ENCODE data around the gene PIP4K2B.

The PIP4K2B gene

GRCh38 chr17:38777641-38778250, 21.6 kb downstream of the PIP4K2B start:
- no peak for DNase-seq

- DNase-seq = no peak
These were observed 26.1 kb downstream of the PIP4K2B start for GRCh38 chr17:38773258-38773657.

DNA sequence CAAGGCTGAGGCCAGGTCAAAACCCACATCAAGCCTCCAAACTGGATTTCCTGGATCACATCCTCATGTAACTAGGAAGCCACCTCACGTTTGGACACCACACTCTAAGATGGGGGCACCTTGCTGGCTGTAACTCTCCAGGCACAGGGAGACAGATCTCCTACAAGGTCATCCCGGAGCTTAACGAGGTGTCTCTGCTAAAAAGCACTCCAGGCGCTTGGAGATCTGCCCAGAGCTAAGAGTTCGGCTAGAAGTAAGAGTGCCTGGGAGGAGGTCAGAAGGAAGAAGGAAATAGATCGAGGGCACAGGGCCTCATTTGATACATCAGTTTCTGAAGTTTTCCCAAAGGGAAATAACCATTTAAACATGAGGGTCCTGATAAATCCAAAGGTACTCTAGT, 30.9 kb downstream of the PIP4K2B start:
- DNase-seq = no peak

GRCh38 chr17:38766341-38766740, 33.0 kb downstream of the PIP4K2B start:
- no peak for DNase-seq

DNA sequence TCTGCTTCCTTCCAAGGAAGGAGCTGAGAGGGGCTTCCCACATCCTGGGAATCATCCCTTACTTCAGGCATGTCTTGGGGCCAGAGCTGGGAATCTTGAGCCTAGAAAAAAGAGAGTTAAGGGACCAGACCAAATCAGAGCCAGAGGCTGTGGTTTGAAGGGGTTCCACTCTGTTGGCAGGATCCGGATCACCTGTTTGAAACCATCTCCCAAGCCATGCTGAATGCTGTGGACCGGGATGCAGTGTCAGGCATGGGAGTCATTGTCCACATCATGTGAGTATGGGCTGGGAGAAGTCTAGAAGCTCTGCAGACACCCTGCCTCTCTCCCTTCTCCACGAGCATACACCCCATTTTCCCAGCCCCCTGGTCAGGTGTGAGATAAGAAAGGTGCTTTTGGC, 37.1 kb downstream of the PIP4K2B start:
- no peak for DNase-seq

- DNase-seq = no peak
These were observed 37.7 kb downstream of the PIP4K2B start for GRCh38 chr17:38761612-38762011.

DNA sequence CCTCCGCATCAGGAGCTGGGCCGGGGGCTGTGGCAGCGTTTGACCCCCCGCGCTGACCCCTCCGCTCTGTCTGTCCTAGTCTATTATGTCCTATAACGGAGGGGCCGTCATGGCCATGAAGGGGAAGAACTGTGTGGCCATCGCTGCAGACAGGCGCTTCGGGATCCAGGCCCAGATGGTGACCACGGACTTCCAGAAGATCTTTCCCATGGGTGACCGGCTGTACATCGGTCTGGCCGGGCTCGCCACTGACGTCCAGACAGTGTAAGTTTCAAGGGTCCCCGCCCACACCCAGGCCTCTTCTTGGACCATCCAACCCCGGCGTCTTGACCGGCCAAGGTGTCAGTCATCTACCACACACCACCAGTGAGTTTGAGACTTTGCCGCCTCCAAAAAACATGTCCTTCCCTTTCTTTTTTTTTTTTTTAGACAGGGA, 46.3 kb downstream of the PIP4K2B start:
- DNase-seq = no peak

DNA sequence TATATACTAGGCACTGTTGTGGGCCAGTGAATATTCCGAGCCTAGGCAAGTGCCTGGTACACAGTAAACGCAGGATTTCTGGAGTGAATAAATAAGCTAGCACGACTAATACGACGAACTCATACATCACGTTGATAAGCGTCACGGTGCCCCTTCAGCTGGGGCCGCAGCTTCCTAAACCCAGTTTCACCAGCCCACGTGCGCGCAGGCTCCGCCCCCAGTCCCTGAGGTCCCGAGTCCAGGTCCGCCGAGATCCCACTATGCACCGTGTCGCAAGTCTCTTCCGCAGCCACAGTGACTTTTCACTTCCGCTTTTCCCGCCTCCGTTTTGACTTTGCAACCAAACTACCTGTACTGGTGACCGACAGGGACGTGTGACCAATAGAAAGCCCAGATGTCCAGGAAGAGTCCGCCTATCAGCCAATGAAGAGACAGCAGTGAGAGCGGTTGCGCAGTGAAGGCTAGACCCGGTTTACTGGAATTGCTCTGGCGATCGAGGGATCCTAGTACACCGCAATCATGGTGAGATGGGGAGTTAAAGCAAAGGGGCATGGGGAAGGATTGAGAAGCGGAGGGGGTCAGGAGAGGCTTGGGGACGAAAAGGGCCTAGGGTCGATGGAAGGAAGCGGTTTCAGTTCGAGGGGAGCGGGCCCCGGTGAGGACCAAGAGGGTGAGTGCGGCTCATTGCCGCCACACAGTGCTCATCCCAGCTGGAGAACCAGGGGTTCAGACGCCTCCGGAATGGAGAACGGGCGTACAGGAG, 46.9 kb downstream of the PIP4K2B start, which contains the start of gene PSMB3:
TSS of gene PSMB3 (plus strand) at position 434 of the 763 bp plus-strand sequence. CDS start at position 520, 86 bp downstream.
- DNase-seq = peak; percentile 99

- peak; percentile 66 for DNase-seq
These were observed 47.5 kb downstream of the PIP4K2B start for GRCh38 chr17:38751808-38752307.

GRCh38 chr17:38751144-38751807, 48.1 kb downstream of the PIP4K2B start:
- no peak for DNase-seq

GRCh38 chr17:38750312-38751121, 48.8 kb downstream of the PIP4K2B start:
- no peak for DNase-seq

DNA sequence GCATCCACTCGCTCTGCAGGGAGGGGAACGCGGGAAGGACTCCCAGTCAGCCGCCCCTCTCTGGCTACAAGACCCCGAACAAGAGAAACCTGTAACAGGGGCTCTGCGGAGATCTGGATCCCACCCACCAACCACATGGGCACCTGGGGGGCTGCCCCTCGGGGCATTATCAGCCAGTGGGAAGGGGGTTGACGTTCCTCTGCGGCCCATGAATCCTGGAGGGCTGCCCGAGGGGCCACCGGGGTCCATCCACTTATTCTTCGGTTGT, 49.4 kb downstream of the PIP4K2B start:
- no peak for DNase-seq

DNA sequence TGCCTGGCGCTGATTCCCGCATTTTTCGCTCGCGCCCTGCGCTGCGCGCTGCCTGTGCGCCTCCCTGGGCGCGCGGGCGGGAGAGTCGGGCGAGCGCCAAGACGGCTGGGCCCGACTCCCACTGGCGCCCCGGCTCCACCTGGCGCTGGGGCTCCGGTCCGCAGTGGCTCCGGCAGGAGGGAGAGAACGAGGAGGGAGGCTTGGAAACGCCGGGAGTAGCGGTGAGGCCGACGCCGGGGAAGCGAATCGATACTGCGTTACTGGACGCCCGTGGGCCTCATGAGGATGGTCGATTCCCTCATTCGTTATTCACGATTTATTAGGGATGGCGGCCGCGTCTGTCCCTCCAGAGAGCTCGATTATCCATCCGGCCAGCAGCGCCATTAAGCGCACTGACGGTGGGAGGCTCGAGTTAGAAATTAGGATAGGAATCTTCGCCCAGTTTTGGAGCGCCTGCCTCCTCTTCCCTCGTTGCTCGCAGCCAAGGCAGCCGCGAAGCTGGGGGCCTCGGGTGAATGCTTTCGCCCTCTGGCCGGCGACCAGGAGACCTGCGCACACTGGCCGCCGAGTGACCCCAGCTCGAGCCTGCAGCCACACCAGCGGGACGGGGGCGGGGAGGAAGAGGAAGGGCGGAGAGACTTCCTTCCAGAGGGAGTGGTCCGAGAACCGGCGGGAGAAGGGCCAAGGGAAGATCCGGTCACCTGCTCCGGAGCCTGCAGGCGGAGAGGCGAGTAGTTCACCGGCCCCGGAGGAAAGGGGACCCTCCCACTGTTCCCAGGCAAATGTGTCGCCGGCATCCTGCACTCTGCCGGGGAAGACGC, 49.9 kb downstream of the PIP4K2B start:
- DNase-seq = peak; percentile 51

GRCh38 chr17:38748892-38749222, 50.5 kb downstream of the PIP4K2B start:
- no peak for DNase-seq

DNA sequence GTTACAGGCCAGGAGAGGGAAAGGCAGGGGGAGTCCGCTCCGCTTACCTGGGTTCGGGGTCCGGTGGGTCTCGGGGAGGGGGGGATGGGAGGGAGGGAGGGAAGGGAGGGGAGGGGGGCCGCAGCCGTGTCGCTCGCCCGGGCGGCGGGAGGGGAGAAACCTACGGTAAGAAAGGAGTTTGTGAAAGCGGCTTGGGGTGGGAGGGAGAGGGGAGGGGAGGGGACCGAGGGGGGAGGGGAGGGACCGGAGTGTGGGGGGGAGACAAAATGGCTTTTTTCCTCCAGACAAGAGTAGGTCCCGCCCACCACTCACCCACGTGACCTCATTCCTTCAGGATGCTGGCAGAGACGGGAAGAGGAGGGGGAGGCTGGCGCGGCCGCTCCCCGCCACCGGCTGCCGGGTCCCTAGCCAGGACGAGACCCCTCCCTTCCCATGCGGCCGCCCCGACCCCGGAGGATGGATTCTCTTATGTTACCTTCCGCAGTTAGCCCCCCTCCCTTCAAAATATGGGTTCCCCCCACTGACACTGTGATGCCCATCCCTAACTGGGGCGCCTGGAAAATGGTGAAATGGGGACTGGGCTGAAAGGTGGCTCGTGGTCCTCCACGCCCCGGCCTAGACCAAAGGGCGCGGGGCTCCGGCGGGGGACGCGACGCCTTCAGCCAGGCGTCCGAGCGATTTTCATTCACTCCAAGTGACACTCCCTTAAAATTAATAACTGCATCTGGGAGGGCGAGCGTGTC, 51.0 kb downstream of the PIP4K2B start, which contains the start of gene PCGF2:
TSS of gene PCGF2 (minus strand) at position 188 of the 743 bp plus-strand sequence. CDS start 7,934 bp downstream, outside the sequence.
- peak; percentile 96 for DNase-seq

DNA sequence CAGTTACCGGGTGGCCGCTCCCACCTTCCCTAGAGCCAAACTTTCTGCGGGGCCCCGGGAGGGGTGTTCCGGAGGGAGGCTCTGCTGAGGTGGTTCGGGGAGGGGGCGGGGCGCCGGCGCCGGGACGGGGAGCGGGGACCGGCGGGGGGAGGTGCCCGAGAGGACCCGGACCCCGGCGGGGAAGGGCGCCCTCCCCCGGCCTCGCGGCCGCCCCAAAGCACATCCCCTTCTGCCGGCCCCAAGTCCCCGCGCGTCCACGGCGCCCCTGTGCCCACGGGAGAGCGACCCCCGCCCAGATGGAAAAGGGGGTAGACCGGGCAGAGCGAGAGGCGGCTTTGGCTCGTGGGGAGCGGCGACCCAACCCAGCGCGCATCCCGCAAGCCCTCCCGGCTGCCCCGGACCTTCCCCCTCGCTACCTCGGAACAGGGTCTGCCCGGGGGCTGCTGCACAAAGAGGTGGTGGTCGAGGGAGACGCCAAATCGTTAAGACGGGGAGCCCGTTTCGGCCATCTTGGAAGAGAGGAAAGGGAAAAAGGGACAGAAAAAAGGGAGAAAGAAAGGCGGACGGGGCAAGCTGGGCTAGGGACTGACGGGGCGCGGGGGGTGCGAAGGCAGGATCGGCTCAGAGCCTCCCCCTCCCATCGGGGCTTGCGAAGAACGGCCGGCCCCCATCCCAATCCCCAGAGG, 51.8 kb downstream of the PIP4K2B start:
- DNase-seq = peak; percentile 43

- DNase-seq = no peak
These were observed 52.4 kb downstream of the PIP4K2B start for GRCh38 chr17:38746849-38747462.

GRCh38 chr17:38746004-38746848, 53.1 kb downstream of the PIP4K2B start:
- DNase-seq = no peak

DNA sequence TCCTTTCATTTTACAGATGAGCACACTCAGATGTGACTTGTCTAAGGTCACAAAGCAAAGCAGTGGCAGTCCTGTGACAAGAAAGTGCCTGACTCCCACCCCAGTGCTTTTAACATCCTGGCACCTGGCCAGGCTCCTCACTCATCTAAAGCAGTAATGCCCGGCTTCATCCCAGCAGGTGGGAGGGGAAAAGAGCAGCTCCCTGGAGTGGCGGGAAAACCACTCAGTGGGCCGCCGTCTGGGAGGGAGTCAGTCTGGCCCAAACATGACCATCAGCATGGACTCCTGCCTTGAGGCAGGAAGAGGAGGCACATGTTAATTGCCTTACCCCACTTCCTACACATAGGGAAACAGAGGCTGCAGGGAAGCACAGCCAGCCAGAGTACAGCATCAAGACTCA, 53.8 kb downstream of the PIP4K2B start:
- peak; percentile 73 for DNase-seq
